ENCODE data around the gene STK10. TPM values are rescaled to one million over a fixed set of nuclear protein-coding genes. Genes with fewer than 3 reads are reported as not detected.

The STK10 gene
- polyA plus RNA-seq, 2 of the 4 experiments (the other 2 are of a cell fraction), result 4.3 to 13.1 TPM

DNA sequence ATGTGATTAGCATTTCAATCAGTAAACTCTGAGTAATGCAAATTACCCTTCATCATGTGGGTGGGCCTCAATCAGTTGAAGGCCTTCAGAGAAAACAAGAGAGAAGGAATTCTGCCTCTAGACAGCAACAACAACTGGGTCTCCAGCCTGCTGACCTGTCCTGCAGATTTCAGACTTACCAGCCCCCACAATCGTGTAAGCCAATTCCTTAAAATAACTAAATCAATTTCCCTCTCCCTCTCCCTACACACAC is 139.9 kb downstream of the STK10 start:
- no peak for DNase-seq (ENCODE audit: low read depth in 1 of 2, low spot score in 1 of 2)
- H3K4me1 ChIP-seq, result no peaks in the 10 kb centered on the region
- no peak for FAIRE-seq
- WGBS (ENCODE audit: missing lambda C conversion rate), result 85% methylated on average over 1 of the region's 1 CpG
- no peak overlapping the region for H3K4me2 ChIP-seq
- TF ChIP-seq, protein P1, sequence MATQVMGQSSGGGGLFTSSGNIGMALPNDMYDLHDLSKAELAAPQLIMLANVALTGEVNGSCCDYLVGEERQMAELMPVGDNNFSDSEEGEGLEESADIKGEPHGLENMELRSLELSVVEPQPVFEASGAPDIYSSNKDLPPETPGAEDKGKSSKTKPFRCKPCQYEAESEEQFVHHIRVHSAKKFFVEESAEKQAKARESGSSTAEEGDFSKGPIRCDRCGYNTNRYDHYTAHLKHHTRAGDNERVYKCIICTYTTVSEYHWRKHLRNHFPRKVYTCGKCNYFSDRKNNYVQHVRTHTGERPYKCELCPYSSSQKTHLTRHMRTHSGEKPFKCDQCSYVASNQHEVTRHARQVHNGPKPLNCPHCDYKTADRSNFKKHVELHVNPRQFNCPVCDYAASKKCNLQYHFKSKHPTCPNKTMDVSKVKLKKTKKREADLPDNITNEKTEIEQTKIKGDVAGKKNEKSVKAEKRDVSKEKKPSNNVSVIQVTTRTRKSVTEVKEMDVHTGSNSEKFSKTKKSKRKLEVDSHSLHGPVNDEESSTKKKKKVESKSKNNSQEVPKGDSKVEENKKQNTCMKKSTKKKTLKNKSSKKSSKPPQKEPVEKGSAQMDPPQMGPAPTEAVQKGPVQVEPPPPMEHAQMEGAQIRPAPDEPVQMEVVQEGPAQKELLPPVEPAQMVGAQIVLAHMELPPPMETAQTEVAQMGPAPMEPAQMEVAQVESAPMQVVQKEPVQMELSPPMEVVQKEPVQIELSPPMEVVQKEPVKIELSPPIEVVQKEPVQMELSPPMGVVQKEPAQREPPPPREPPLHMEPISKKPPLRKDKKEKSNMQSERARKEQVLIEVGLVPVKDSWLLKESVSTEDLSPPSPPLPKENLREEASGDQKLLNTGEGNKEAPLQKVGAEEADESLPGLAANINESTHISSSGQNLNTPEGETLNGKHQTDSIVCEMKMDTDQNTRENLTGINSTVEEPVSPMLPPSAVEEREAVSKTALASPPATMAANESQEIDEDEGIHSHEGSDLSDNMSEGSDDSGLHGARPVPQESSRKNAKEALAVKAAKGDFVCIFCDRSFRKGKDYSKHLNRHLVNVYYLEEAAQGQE (IDR thresholded peaks at IDR 0.05), result no peak
- TF ChIP-seq JUNB (IDR thresholded peaks at IDR 0.05) (no peak), ESRRA (IDR thresholded peaks at IDR 0.05; ENCODE audit: borderline replicate concordance, low read length) (no peak), MAZ (IDR thresholded peaks at IDR 0.05; ENCODE audit: borderline replicate concordance, low read depth, low read length) (no peak), CBX2 (IDR thresholded peaks at IDR 0.05; ENCODE audit: borderline replicate concordance, low read depth) (no peak), MYC (IDR thresholded peaks at IDR 0.05; ENCODE audit: borderline replicate concordance, low read length) (no peak), CBX8 (IDR thresholded peaks at IDR 0.05) (no peak), SREBF2 (IDR thresholded peaks at IDR 0.05) (no peak), HOXA7 (CRISPR knock-in tag; IDR thresholded peaks at IDR 0.05) (no peak), JUN (IDR thresholded peaks at IDR 0.05) (no peak), EHF (CRISPR knock-in tag; IDR thresholded peaks at IDR 0.05) (no peak)
- TF ChIP-seq, protein P2, sequence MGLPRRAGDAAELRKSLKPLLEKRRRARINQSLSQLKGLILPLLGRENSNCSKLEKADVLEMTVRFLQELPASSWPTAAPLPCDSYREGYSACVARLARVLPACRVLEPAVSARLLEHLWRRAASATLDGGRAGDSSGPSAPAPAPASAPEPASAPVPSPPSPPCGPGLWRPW (IDR thresholded peaks at IDR 0.05), result no peak
- TF ChIP-seq, protein P3, sequence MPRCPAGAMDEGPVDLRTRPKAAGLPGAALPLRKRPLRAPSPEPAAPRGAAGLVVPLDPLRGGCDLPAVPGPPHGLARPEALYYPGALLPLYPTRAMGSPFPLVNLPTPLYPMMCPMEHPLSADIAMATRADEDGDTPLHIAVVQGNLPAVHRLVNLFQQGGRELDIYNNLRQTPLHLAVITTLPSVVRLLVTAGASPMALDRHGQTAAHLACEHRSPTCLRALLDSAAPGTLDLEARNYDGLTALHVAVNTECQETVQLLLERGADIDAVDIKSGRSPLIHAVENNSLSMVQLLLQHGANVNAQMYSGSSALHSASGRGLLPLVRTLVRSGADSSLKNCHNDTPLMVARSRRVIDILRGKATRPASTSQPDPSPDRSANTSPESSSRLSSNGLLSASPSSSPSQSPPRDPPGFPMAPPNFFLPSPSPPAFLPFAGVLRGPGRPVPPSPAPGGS (IDR thresholded peaks at IDR 0.05), result no peak
- H3K4me3 ChIP-seq, result no peak overlapping the region
- no peaks in the 10 kb centered on the region for H3K9me3 ChIP-seq
- no peak for ATAC-seq
- ChIA-PET CTCF (interaction anchor here (0.6 to 2.1 kb wide), 5 partner anchors 12 to 151 kb away, joined by 3 to 11 read pairs (median 4); no protein-coding TSS in a partner anchor), POLR2A (no interaction called here)
- H3K27ac ChIP-seq, result no peak overlapping the region

DNA sequence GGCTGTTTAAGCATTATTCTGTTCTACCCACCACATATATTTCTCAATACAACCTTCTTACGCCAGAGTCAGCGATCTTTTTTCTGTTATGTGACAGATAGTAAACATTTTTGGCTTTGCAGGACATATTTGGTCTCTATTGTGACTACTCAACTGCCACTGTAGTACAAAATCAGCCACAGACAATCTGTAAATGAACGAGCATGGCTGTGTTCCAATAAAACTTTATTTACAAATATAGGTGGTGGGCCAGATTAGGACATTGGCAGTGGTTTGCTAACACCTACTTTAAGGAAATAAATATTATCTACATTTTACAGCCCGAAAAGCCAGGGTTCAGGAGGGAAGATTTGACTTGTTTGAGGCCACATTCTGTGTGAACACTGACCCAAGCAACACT is 141.4 kb downstream of the STK10 start:
- no peak for TF ChIP-seq RNF2 (IDR thresholded peaks at IDR 0.05; ENCODE audit: borderline replicate concordance, low read depth)
- TF ChIP-seq NPAS2 (CRISPR knock-in tag; IDR thresholded peaks at IDR 0.05; ENCODE audit: borderline replicate concordance), result no peak
- TF ChIP-seq, protein P4, sequence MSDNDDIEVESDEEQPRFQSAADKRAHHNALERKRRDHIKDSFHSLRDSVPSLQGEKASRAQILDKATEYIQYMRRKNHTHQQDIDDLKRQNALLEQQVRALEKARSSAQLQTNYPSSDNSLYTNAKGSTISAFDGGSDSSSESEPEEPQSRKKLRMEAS (IDR thresholded peaks at IDR 0.05), result no peak
- TF ChIP-seq ZNF302 (CRISPR knock-in tag; IDR thresholded peaks at IDR 0.05), result no peak
- TF ChIP-seq HEYL (CRISPR knock-in tag; IDR thresholded peaks at IDR 0.05), result no peak
- no peak for TF ChIP-seq MAFK (IDR thresholded peaks at IDR 0.05; ENCODE audit: partially characterized antibody)
- no peak for TF ChIP-seq RFX5 (IDR thresholded peaks at IDR 0.05)
- TF ChIP-seq, protein P2 (IDR thresholded peaks at IDR 0.05), result no peak
- no peak for ATAC-seq
- H3K4me1 ChIP-seq, result no peaks in the 10 kb centered on the region
- no peak overlapping the region for H3K4me3 ChIP-seq
- DNase-seq (ENCODE audit: low read depth in 1 of 2, low spot score in 1 of 2), result no peak
- ChIA-PET POLR2A (no interaction called here), CTCF (interaction anchor here (0.9 to 2.1 kb wide), 3 partner anchors 10 to 17 kb away, joined by 4 to 11 read pairs (median 4); no protein-coding TSS in a partner anchor)
- no peaks in the 10 kb centered on the region for H3K9me3 ChIP-seq
- WGBS (ENCODE audit: missing lambda C conversion rate), result 91% methylated on average over 4 of the region's 4 CpGs
- no peak overlapping the region for H3K27ac ChIP-seq
- FAIRE-seq, result no peak
- no peak overlapping the region for H3K4me2 ChIP-seq

DNA sequence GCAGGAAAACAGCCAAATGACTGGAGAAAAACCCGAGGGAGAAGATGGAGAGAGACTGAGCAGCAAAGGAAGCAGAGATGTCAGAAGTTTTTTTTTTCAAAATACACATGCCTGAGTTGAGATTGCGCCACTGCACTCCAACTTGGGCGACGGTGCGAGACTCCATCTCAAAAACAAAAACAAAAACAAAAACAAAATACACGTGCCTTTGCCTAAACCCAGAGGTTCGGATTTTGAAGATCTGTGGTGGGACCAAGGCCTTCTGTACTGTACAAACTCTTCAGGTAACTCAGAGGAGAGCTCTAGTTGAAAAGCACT is 142.8 kb downstream of the STK10 start:
- Histone ChIP-seq H3K9me3 (no peaks in the 10 kb centered on the region), H3K4me3 (no peak overlapping the region), H3K4me2 (no peak overlapping the region), H3K27ac (no peak overlapping the region), H3K4me1 (no peaks in the 10 kb centered on the region)
- no peak for DNase-seq (ENCODE audit: low read depth in 1 of 2, low spot score in 1 of 2)
- no peak for FAIRE-seq
- CTCF ChIA-PET, result interaction anchor here (1.0 to 2.0 kb wide), 4 partner anchors 14 to 143 kb away, joined by 4 to 13 read pairs (median 5); partner anchors contain the start of gene STK10
- POLR2A ChIA-PET, result no interaction called here
- no peak for ATAC-seq
- 73% methylated on average over 7 of the region's 7 CpGs for WGBS (ENCODE audit: missing lambda C conversion rate)
- no peak for TF ChIP-seq EHMT2 (IDR thresholded peaks at IDR 0.05; ENCODE audit: low read depth)
- TF ChIP-seq FOSL2 (IDR thresholded peaks at IDR 0.05), result no peak
- no peak for TF ChIP-seq FOSL2 (CRISPR knock-in tag; IDR thresholded peaks at IDR 0.05)
- TF ChIP-seq, protein P3 (IDR thresholded peaks at IDR 0.05), result no peak
- no peak for TF ChIP-seq MAFK (IDR thresholded peaks at IDR 0.05; ENCODE audit: partially characterized antibody)
- TF ChIP-seq, protein P5, sequence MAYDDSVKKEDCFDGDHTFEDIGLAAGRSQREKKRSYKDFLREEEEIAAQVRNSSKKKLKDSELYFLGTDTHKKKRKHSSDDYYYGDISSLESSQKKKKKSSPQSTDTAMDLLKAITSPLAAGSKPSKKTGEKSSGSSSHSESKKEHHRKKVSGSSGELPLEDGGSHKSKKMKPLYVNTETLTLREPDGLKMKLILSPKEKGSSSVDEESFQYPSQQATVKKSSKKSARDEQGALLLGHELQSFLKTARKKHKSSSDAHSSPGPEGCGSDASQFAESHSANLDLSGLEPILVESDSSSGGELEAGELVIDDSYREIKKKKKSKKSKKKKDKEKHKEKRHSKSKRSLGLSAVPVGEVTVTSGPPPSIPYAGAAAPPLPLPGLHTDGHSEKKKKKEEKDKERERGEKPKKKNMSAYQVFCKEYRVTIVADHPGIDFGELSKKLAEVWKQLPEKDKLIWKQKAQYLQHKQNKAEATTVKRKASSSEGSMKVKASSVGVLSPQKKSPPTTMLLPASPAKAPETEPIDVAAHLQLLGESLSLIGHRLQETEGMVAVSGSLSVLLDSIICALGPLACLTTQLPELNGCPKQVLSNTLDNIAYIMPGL (CRISPR knock-in tag; IDR thresholded peaks at IDR 0.05; ENCODE audit: borderline replicate concordance), result no peak
- TF ChIP-seq, protein P2 (IDR thresholded peaks at IDR 0.05), result no peak
- no peak for TF ChIP-seq CEBPB (IDR thresholded peaks at IDR 0.05)
- TF ChIP-seq HDAC2 (IDR thresholded peaks at IDR 0.05), result no peak
- no peak for TF ChIP-seq ZFP36 (IDR thresholded peaks at IDR 0.05; ENCODE audit: borderline replicate concordance, partially characterized antibody)
